Measurements from ENCODE around the gene LGALS7.

DNA sequence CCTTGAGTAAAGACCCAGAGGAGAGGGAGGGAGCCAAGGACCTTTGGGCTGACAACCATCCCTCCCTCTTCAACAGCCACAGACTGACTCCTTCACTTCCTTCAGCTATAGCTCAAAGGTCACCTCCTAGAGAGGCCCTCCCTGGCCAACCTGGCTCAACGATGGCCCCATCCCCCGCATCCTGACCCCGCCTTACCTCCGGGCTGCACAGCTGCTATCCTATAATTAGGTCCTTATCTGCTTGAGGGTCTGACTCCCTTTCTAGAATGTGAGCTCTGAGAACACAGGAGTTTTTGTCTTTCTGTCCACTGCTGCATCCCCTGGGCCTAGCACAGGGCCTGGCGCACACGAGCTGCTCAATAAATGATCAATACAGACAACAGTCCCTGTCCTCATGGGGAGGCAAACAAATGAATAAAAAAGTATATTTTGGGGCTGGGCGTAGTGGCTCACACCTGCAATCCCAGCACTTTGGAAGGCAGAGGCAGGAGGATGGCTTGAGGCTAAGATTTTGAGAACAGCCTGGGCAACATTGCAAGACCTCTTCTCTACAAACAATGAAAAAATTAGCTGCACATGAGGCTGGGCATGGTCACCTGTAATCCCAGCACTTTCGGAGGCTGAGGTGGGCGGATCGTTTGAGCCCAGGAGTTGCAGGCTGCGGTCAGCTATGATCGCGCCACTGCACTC lies 46.1 kb upstream of the LGALS7 start:
- TF ChIP-seq POLR2AphosphoS5 (IDR thresholded peaks at IDR 0.05; ENCODE audit: low read depth, low read length) (no peak), TAF1 (IDR thresholded peaks at IDR 0.05; ENCODE audit: borderline replicate concordance, low read depth, low read length) (no peak), POLR2A (IDR thresholded peaks at IDR 0.05; ENCODE audit: low read depth, low read length) (no peak)
